Measurements from ENCODE around the gene IRF5. TPM values are rescaled to one million over a fixed set of nuclear protein-coding genes. Genes with fewer than 3 reads are reported as not detected.

Gene IRF5
- total and polyA plus RNA-seq, 2 donors (not counting 1 experiment from before 2014, with no cell fraction given), result 91.3 to 135 TPM

DNA sequence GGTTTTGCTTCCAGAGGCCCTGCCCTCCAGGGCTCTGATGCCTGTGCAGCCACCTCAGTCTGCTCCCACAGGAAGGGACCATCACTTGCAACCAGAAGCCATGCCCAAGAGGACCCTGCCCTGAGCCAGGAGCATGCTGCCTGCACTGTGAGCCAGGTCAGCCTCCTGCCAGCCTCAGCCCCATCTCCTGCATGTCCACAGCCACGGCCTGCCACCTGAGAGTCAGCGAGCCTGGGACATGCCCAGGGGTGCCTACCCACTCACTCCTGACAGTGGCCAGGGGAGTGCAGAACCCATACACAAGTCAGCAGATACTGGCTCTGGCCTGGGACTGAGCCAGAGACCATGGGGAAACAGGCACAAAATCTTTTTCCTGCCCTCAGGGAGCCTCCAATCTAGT is 20.6 kb upstream of the IRF5 start:
- Histone ChIP-seq H3K27me3 (replicated peaks in 1 of 4; ENCODE audit: control extremely low read depth in 1 of 4, control insufficient read depth in 3 of 4, insufficient read depth in 4 of 4, low read length in 3 of 4) (peaks cover 0 to 16% (median 5%) of the 10 kb centered on the region in 4 experiments), H3K4me2 (replicated peaks; ENCODE audit: low read depth, low read length, poor library complexity, severe bottlenecking) (no peak overlapping the region), H3K9me3 (ENCODE audit: control extremely low read depth in 1 of 3, control insufficient read depth in 2 of 3, insufficient read depth in 1 of 3, low read length in 2 of 3) (no peaks in the 10 kb centered on the region), H3K4me1 (ENCODE audit: control insufficient read depth in 2 of 2, insufficient read depth in 2 of 2, low read length in 2 of 2) (peaks cover 15 to 18% of the 10 kb centered on the region in 2 donors), H3K36me3 (replicated peaks in 1 of 2; ENCODE audit: control extremely low read depth in 1 of 2, control insufficient read depth in 1 of 2, extremely low read depth in 1 of 2, insufficient read depth in 2 of 2, low read length in 1 of 2) (no peaks in the 10 kb centered on the region), H4K20me1 (ENCODE audit: control insufficient read depth, insufficient read depth, low read length, poor library complexity, severe bottlenecking) (no peaks in the 10 kb centered on the region), H3K79me2 (ENCODE audit: control insufficient read depth, insufficient read depth, low read length) (no peaks in the 10 kb centered on the region), H2AFZ (ENCODE audit: insufficient read depth, low read depth, low read length, poor library complexity, severe bottlenecking) (no peak overlapping the region), H3K9ac (ENCODE audit: low read length) (no peak overlapping the region), H3K27ac (ENCODE audit: low read length in 2 of 2) (no peak overlapping the region), H3K4me3 (ENCODE audit: control extremely low read depth in 1 of 5, extremely low read depth in 1 of 5, insufficient read depth in 1 of 5, low read depth in 2 of 5, low read length in 4 of 5) (no peak overlapping the region)
- H3K9me3 Mint-ChIP-seq (ENCODE audit: insufficient read depth), result no peaks in the 10 kb centered on the region
- WGBS (ENCODE audit: insufficient coverage), result 96% methylated on average over 2 of the region's 2 CpGs
- TF ChIP-seq, protein P1, sequence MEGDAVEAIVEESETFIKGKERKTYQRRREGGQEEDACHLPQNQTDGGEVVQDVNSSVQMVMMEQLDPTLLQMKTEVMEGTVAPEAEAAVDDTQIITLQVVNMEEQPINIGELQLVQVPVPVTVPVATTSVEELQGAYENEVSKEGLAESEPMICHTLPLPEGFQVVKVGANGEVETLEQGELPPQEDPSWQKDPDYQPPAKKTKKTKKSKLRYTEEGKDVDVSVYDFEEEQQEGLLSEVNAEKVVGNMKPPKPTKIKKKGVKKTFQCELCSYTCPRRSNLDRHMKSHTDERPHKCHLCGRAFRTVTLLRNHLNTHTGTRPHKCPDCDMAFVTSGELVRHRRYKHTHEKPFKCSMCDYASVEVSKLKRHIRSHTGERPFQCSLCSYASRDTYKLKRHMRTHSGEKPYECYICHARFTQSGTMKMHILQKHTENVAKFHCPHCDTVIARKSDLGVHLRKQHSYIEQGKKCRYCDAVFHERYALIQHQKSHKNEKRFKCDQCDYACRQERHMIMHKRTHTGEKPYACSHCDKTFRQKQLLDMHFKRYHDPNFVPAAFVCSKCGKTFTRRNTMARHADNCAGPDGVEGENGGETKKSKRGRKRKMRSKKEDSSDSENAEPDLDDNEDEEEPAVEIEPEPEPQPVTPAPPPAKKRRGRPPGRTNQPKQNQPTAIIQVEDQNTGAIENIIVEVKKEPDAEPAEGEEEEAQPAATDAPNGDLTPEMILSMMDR (IDR thresholded peaks at IDR 0.05), result no peak
- no peak for TF ChIP-seq EZH2 (IDR thresholded peaks at IDR 0.05; ENCODE audit: borderline replicate concordance, insufficient read depth, low read depth, low read length, poor library complexity, severe bottlenecking)
- DNase-seq (no peak), ATAC-seq (ENCODE audit: low read depth) (no peak)
- ChIA-PET POLR2A (interaction anchor here (0.7 kb wide), 1 partner anchor 49 kb away, joined by 5 read pairs; no protein-coding TSS in a partner anchor), CTCF (no interaction called here)
- peaks cover 11% of the 10 kb centered on the region for H3K27me3 Mint-ChIP-seq
- H3K27ac Mint-ChIP-seq, result no peak overlapping the region
- H3K4me1 Mint-ChIP-seq, result peaks cover 21% of the 10 kb centered on the region
- peak overlapping the region; percentile 68 for H3K4me3 Mint-ChIP-seq
- intact Hi-C loops (cut with micrococcal nuclease), result no loop called here

DNA sequence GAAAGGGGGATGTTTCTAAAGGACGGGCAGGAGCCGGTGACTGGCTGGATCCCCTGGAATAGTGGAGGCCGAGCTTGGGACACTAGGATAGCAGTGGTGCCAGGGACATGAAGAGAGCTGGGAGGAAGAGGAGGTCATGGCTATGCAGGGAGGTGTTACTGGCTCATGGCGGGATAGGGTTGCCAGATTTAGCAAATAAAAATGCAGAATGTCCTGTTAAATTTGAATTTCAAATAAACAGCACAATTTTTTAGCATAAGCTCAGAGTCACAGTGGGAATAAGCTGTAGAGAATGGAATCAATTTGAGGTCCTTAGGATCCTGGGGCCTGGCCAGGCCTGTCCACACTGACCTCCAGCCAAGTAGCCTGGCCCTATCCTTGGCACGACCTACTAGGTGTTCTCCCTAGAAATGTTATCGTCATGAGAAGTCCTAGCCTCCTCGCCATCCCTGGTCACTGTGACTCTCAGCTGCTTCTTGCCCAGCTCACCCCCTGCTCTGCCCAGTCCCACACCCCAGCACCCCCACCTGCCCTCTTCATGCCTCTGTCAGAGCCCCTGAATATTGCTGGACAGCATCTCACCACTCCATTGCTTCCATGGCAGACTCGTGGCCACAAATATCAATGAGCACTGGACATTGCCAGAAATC is 19.6 kb upstream of the IRF5 start:
- H3K4me3 ChIP-seq (ENCODE audit: control extremely low read depth in 1 of 5, extremely low read depth in 1 of 5, insufficient read depth in 1 of 5, low read depth in 2 of 5, low read length in 4 of 5), result no peak overlapping the region
- peaks cover 21% of the 10 kb centered on the region for H3K4me1 Mint-ChIP-seq
- no peaks in the 10 kb centered on the region for H3K9me3 ChIP-seq (ENCODE audit: control extremely low read depth in 1 of 3, control insufficient read depth in 2 of 3, insufficient read depth in 1 of 3, low read length in 2 of 3)
- TF ChIP-seq EZH2 (IDR thresholded peaks at IDR 0.05; ENCODE audit: borderline replicate concordance, insufficient read depth, low read depth, low read length, poor library complexity, severe bottlenecking), result no peak
- TF ChIP-seq, protein P1 (IDR thresholded peaks at IDR 0.05), result no peak
- H3K4me3 Mint-ChIP-seq, result no peak overlapping the region
- no peaks in the 10 kb centered on the region for H3K9me3 Mint-ChIP-seq (ENCODE audit: insufficient read depth)
- peaks cover 12% of the 10 kb centered on the region for H3K27me3 Mint-ChIP-seq
- no peak overlapping the region for H3K4me2 ChIP-seq (replicated peaks; ENCODE audit: low read depth, low read length, poor library complexity, severe bottlenecking)
- ChIA-PET POLR2A (no interaction called here), CTCF (interaction anchor here (1.6 kb wide), 1 partner anchor 28 kb away, joined by 4 read pairs; no protein-coding TSS in a partner anchor)
- H3K9ac ChIP-seq (ENCODE audit: low read length), result no peak overlapping the region
- no peak for ATAC-seq (ENCODE audit: low read depth)
- peaks cover 0 to 16% (median 5%) of the 10 kb centered on the region in 4 experiments for H3K27me3 ChIP-seq (replicated peaks in 1 of 4; ENCODE audit: control extremely low read depth in 1 of 4, control insufficient read depth in 3 of 4, insufficient read depth in 4 of 4, low read length in 3 of 4)
- no peak for DNase-seq
- H3K4me1 ChIP-seq (ENCODE audit: control insufficient read depth in 2 of 2, insufficient read depth in 2 of 2, low read length in 2 of 2), result peaks cover 15 to 18% of the 10 kb centered on the region in 2 donors
- H4K20me1 ChIP-seq (ENCODE audit: control insufficient read depth, insufficient read depth, low read length, poor library complexity, severe bottlenecking), result no peaks in the 10 kb centered on the region
- no peak overlapping the region for H3K27ac Mint-ChIP-seq
- H2AFZ ChIP-seq (ENCODE audit: insufficient read depth, low read depth, low read length, poor library complexity, severe bottlenecking), result no peak overlapping the region
- WGBS (ENCODE audit: insufficient coverage), result 96% methylated on average over 6 of the region's 8 CpGs
- intact Hi-C loops (cut with micrococcal nuclease), result no loop called here
- H3K79me2 ChIP-seq (ENCODE audit: control insufficient read depth, insufficient read depth, low read length), result no peaks in the 10 kb centered on the region
- no peak overlapping the region for H3K27ac ChIP-seq (ENCODE audit: low read length in 2 of 2)
- H3K36me3 ChIP-seq (replicated peaks in 1 of 2; ENCODE audit: control extremely low read depth in 1 of 2, control insufficient read depth in 1 of 2, extremely low read depth in 1 of 2, insufficient read depth in 2 of 2, low read length in 1 of 2), result no peaks in the 10 kb centered on the region

Data from B cell (primary cell).